DMS153 (cell line): ENCODE data around the gene TM4SF4.

Experiments
- DNase-seq: peaks from one replicate; lab custom pipeline; 2025; lab: John Stamatoyannopoulos, UW

Gene TM4SF4

DNA sequence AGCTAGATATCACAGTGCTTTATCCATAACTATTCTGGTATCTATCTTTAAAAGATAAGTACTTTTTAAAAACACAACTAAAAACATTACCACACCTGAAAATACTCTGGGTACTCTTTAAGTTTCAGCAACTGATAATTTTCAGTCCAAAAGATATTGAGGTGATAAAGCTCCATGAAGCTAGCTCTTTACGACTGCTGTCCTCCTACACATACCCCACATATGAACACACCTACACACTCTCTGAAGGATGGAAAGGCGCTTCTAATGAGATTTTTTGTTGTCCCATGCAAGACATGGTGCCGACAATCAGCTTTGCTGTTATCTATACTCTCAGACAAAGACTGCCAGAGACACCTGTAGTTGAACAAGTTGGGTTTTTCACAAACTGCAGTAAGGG, 19.1 kb upstream of the TM4SF4 start:
- DNase-seq: no peak

DNA sequence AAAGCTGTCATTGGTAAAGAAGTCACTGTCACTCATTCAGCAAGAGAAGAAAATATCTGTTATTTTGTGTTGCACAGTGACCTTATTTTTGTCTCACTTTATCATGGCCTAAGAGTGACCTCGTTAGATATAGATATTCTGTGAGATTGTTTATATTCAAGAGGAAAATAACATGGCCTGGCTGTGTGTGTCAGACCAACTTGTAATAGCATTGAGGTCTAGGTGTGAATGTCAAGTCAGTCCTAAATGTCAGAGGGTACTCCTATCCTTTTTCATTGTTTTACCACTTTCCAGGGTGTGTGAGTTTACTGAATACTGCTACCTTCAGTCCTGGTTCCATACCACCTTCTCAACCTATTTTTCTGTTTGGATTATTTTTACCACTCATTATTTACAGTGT, 18.5 kb upstream of the TM4SF4 start:
- no peak for DNase-seq

DNA sequence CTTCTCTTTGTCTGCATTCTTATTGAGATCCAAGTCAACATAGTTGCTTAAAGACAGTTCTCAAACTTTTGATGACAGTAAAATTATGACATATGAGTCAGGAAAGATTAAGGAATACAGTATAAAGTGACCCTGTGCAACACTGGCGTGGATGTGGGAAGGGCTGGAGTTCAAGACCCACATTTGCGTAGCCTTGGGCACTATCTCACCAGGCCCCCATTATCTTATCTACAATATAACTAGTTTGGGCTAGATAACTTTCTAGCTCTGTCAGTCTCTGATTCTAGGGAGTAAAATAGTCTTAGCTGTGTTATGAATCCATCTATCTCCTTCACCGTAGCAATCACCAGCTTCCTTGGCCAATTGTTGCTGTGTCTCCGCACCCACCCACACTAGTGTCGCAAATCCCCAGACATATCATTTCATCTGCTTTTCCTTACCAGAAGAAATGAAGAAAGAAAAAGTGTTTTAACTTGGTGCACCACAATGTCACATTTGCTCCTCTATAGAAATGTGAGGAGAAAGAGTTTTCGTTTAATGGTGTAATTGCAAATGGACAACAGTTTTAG, 14.9 kb upstream of the TM4SF4 start:
- DNase-seq: no peak

DNA sequence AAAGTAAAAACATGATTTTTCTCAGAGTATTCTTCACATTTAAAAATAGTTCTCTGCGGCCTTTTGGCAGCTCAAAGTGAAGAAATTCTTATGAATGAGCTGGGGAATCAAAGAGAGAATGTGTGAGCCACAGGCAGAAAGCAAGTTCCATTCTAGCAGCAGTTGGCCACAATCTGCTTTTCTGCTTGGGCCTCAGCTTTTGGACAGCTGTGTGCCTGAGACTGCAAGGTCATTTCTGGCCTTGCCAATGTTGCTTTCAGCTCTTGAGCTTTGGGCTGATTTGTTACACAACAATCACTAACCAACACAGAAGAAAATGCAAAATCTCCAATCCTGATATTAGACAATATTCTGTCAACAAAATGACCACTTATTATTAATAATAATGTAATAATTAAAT, 14.4 kb upstream of the TM4SF4 start:
- no peak for DNase-seq

DNA sequence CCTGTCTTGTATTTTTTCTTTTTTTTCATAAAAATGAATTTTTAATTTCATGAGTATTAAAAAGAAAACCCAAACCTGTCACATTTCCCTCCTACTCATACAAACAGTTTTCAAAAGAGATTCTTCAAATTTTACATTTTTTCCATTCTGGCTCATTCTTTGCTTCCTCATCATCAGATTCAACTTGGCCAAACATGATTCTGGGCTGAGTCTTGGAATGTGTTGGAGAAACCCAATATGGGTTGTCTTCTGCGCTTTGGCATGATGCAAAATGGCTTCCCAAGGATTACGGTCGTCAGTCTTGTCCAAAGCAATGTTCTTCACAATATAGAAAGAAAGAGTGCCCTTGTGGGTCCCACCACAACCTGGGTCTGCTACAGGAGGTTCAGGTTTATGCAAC, 12.4 kb upstream of the TM4SF4 start:
- no peak for DNase-seq

DNA sequence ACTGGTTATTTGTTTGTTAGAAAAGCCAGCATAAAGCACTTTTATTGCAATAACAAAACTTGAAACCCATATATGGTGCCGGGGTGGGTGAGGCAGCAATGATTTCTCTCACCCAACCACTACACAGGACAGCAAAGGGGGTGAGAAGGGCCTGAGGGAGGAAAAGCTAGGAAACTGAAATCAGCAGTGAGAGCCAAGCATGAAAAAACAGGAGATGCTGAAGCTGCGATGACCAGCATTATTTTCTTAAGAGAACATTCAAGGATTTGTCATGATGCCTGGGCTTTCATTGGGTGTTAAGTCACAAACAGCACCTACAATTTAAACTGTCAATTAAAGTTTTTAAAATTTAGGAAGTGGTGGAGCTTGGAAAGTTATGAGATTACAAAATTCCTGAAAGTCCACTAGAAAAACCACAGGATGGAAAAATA, 11.9 kb upstream of the TM4SF4 start:
- no peak for DNase-seq

DNA sequence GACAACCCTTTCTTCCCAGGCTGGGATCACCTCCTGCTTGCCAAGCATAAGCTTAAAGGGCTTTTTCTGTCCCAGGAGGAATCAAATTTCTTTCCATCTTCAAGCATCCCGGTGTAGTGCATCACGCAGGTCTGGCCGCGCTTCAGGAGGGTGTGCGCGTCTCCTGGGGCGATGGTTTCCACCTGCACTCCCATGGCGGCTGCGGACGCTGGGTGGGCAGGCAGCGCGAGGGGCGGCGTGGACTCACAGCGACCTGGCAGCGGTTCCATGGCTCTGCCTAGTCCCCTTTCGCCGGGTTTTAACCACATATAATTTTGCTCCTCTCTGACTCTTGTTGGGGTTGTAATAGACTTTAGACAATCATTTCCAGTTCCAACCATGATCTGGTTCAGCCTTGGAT, 10.6 kb upstream of the TM4SF4 start:
- DNase-seq: no peak

DNA sequence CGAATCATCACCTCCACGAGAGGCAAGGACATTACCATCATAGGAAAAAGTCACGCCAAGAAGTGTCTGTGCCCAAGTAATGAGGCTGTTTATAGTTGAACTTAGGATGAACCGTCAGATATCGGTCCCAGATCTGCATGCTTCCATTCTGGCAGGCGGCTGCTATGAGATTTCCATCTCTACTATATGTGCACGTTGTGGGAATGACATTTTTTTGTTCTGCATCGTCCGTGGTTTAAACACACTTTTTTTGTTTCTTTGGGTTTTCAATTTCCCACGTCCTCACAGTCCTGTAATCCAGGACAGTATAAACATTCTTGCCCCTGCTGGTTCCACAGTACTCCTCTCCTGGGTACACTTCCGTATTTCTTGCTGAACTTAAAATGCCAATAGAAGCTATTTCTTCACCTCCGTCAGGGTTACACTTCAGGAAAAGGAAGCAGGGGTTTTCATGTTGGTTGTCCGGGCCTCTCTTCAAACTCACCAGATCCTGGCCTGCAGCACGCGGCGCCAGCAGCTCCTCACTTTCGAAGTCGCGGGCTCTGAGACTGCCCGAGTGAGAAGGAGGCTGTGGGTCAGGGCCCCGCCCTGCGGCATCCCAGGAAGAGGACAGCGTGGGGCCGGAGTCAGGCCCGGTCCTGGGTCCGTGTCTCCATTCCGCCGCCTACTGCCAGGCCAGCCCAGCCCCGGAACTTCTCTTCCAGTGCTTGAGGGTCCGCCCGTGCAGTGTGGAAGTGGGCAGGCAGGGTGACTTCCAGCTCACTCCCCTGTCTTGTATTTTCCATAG, 9.8 kb upstream of the TM4SF4 start:
- no peak for DNase-seq

DNA sequence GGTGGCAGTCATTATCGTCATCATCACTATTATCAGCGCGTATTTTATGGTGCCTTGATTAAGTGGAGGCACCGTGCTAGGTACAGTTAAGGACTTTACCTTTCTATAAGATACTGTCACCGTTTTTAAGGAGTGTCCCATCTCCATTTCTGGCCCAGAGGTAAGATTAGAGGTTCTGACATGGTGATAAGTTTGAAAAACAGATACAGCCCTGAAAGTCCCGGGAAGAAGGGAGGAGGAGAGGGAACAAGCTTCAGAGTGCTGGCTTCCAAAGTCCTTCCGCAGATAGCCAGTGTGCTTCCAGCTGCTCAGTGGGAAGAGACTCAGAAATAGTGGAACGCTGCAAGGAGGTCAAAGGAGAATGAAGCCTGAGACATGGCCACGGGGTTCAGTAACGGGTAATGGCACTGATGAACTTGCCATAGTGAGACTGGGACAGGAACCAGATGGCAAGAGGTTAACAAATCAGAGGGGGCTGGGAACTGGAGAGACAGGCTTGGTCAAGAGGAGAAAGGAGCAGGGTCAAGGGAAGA, 9.1 kb upstream of the TM4SF4 start:
- no peak for DNase-seq

DNA sequence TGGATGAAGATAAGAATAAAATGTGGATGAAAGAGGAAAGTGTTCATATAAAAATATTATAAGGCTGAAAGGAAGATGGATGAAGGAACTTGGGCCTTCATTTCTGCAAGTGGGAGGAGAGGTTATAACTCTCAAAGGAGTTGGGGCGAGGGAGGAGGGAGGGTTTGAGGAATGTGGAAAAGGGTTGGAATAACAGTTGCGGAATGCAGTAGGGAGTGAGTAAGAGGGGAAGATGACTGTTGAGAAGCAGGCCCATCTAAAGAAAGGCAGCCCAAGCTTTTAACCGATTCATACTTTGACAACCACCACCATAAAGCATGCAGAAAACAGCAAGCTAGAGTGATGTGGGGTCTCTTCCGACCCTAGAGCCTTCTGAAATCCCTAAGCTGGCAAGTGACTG, 8.3 kb upstream of the TM4SF4 start:
- no peak for DNase-seq

DNA sequence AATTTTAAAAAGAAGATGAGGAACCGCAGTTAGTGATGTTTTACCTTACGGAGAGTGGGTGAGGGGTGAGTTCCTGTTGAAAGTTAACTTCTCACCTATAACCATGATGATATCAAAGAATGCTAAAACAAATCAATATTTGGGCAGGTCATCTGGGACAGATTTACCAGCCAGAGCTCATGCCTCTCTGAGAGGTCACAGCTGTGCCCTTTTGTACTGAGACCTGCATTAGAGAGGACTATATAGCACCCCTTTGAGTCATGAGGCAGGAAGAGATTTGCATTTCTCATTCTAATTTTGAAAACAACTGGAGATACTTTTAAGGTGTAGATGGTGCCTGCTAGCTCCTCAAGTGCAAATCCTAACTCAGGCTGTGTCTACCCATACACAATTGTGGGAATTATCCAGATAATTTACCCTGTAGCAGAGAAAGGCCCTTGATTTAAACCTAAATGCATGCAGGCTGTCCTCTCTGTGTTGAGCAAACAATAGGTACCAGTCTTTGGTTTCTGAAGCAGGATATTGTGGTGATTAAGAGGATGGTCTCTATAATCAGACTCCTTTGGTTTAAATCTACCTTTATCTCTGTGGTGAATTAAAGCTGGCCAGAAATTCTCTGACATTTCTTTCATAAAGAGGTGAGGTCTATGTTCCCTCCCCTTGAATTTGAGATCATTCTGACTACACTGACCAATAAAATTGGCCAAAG, 5.8 kb upstream of the TM4SF4 start:
- DNase-seq: no peak

DNA sequence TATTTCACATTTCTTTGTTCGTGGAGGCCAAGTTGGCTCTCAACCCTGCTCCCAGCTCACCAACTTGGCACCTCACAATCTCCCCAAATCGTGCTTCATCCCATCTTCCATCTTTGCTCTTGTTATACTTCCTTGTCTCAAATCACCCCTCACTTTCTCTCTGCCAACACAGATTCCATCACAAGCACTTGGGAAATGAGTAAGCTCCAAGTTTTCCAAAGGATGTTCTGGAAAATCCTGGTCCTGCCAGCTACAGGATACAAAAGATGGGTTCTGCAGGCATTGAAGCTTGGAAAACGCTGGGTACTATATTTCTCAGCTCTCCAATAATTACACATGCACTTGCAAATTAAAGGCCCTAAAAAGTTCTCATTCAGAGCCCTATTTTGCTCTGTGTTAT, 4.1 kb upstream of the TM4SF4 start:
- no peak for DNase-seq

DNA sequence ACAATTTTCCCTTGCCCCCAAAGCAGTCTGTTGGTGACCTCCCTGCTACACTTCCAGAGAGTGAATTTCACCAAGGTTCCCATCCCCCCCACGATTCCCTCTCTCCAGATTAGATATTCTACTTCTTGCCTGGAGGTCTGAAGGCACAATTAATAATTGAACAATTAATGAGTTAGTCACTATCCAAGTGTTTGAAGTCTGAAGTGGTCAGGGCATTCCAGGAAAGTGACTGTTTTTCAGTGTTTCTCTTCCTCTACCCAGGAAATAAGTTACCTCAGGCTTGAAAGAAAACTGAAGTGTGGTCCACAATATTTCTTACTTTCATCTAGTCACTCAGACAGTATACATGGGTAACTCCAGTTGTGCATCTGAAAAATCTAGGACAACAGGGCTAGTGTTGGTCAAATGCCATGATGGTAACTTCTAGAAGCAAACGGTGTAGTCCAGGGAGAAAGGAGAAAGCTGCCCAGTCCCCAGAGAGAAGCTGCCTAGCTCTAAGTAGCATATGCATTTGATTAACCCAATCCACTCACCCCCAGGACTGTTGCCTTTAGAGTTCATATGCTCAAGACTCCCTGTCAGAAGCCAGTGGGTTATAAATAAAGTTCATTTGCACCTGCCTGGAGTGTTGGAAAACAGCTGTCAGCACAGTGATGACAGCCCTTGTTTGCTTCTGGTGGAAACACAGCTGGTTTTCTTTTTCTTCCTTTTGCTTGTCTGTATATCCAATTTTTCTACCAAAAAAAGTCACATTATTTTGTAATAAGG, 2.3 kb upstream of the TM4SF4 start:
- no peak for DNase-seq

DNA sequence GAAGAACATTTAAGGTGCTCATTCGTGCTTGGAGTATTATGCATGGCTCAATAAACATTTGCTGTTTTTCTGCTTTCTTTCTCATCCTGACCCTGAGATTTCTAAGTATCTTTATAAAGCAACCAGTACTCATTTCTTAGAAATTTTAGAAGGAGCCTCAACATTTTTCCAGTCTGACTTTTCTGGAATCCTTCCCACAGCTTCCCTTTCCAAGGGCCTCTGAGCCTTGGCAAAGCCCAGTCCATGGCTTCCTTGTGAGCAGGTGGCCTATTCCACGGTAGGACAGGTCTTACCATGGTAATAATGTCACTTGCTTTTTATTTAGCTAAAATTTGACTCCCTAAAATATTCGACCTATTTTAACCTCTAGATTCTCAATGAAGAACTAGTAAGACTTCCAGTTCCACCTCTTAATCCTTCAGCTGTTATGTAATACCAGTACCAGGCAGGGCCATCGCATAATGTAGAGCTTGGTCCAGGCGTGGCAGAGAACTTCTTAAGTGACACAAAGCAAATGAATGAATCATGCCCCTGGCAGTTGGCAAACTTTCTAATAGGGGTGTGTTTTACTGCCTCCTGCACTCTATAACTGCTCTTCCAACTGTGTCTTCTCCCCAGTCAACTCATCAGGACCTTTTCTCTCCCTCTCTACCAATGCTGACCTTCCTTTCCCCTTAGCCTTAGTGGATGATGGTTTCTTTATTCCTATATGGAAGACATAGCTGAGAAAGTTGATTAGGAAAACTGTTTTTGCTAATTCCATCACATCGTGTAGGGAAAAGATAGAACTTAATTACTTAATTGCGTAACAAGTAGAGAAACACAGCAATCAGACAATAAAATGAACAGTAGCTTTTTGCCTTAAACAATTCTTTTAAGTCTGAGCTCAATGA, 894 bp upstream of the TM4SF4 start:
- DNase-seq: peak; percentile 27

DNA sequence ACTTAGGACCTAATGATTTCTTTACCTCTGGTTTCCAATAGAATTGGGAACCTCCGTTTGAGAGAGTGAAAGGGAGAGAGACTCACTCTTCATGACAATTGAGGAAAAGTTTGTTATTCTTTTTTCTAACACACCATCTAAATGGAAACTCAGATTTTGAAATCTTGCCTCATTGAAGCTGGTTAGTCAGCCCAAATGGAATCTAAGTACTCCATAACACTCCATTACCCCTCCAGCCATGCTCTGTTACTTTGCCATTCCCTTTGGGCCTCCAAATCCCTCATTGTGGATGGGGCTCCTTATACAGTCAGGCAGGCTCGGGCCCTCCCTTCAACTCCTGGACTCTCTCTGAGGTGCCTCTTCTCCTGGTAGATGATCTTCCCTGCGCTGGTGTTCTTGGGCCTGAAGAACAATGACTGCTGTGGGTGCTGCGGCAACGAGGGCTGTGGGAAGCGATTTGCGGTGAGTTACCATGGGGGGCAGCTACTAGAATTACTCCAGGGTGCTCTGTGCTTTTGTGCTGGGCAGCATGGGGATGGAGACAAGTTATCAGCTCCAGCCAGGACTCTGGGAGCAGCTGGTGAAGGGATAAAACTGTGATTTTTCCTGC, 1.1 kb downstream of the TM4SF4 start:
- no peak for DNase-seq

DNA sequence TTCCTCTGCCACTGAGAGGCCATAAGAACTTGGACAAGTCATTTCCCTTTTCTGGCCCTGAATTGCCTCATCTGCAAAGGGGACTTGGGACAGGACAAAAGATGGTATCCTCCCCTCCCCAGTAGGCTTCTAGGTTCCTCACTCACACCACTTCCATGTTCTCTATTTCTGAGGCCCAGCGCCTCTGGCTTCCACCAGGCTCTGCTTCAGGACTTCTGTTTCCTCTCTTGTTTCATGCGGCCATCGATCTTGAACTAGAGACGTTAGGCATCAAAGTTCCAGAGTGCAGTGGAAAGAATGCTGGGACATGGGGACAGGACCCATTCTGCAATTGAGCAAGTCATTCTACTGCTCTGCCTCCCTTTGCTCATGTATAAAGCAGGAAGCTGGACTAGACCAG, 1.7 kb downstream of the TM4SF4 start:
- no peak for DNase-seq

DNA sequence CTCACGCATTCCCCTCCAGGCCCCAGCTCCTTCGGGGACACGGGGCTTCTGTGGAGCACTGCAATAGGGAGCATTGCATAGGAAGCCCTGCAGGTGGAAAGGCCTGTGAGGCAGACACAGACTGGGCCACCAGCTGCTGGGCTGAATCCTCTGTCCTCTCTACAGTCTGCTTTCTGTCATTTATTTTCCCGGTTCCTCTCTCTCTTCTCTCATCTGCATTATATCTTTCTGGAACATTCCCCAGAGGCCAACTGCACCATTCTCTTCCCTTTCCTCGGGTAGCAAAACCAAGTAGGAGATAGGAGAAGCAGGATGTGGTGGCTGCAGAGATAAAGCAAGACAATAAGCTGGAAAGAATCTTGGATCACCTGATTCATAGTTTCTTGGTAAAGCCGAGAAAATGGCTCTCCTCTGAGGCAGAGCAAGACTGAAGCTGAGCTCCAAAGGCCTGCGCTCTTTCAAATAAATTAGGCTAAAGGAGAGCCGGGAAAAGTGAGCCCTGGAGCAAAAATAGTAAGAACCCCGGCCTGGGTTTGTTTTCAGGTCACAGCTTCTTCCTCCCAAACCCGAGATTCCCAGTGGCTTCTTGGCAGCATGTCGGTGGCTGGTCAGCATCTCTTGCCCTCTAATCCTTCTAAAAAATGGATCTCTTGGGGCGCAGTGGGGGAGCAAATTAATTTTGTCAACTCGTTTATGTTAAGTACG, 5.3 kb downstream of the TM4SF4 start:
- no peak for DNase-seq

DNA sequence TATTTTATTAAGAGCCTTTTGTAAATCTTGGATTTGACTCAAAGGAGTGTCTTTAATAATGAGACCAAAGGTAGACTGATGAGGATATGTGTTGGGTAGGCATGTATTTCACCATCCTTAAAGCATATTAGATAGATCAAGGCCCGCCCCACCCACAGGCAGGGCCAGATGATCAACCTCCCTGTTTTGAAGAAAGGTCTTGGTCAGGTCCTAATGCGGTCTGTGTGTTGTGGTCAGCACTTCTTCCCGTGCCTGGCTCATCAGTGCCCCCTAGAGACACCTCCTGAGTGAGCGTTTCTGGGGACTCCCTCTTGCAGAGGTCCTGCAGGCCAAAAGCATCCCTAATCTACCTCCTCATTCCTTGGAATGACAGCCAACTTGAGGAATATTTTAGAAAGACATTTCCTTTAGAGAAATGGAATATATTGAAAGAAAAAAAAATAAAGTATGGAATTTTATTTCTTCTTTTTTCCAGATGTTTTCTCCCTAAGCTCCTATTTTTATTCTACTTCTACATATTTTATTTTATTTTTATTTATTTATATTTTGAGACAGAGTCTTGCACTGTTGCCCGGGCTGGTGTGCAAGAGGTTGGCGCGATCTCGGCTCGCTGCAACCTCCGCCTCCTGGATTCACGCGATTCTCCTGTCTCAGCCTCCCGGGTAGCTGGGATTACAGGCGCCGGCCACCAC, 6.0 kb downstream of the TM4SF4 start:
- DNase-seq: peak; percentile 73

DNA sequence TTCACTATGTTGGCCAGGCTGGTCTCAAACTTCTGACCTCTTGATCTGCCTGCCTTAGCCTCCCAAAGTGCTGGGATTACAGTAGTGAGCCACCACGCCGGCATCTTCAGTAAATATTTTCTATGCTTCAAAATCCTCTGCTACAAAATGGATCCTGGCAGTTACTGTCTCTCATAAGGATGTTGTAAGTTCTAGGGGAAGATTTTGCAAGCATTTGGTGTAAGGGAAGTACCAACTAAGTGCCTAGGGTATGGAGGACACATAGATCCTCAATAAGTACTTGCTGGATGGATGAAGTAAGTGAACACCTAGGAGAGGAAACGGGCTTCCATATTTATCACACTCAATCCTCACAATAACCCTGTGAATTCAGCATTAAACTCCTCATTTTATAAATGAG, 6.6 kb downstream of the TM4SF4 start:
- no peak for DNase-seq

DNA sequence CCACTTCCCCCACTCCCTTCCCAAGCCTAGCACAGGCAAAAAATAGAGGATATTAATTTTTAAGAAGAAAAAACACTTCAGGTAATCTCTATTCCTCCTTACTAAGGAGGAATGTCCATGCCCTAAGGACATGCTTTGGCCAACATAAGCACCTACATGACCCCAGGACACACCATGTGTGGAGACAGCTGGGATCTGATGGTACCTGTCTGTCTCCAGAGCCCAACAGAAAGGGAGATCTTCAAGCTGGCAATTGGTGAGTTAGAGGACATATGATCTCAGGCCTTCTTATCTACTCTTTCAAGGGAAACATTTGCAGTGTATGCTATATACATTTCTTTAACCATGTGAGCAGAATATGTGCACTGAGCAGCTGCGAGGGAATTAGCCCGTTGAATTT, 7.0 kb downstream of the TM4SF4 start:
- no peak for DNase-seq
